ENCODE data around the gene PPP1R13B.
"Not testable (repeated sequence)": the region's sequence is repeated elsewhere in the genome, so short reads cannot be mapped to it uniquely, and the experiment has no call there.

Gene PPP1R13B

GRCh38 chr14:103697206-103697602, 150.2 kb downstream of the PPP1R13B start:
- Mint-ChIP-seq H3K4me1 (peaks cover 4% of the 10 kb centered on the region), H3K36me3 (no peaks in the 10 kb centered on the region), H3K9me3 (no peaks in the 10 kb centered on the region), H3K27me3 (no peaks in the 10 kb centered on the region), H3K27ac (no peak overlapping the region), H3K4me3 (no peak overlapping the region)

- Mint-ChIP-seq H3K4me3 (no peak overlapping the region), H3K36me3 (no peaks in the 10 kb centered on the region), H3K9me3 (no peaks in the 10 kb centered on the region)
Measured at GRCh38 chr14:103696466-103697071, 150.8 kb downstream of the PPP1R13B start.

GRCh38 chr14:103696070-103696402, 151.3 kb downstream of the PPP1R13B start:
- H3K9me3 Mint-ChIP-seq, result no peaks in the 10 kb centered on the region
- no peaks in the 10 kb centered on the region for H3K27me3 Mint-ChIP-seq
- no peaks in the 10 kb centered on the region for H3K36me3 Mint-ChIP-seq
- H3K4me3 Mint-ChIP-seq, result no peak overlapping the region
- no peak overlapping the region for H3K27ac Mint-ChIP-seq
- peaks cover 4% of the 10 kb centered on the region for H3K4me1 Mint-ChIP-seq

More at GRCh38 chr14:103696466-103697071, 150.8 kb downstream of the PPP1R13B start:
- peaks cover 4% of the 10 kb centered on the region for H3K4me1 Mint-ChIP-seq
- no peaks in the 10 kb centered on the region for H3K27me3 Mint-ChIP-seq
- no peak overlapping the region for H3K27ac Mint-ChIP-seq

GRCh38 chr14:103695296-103696069, 151.9 kb downstream of the PPP1R13B start:
- peaks cover 4% of the 10 kb centered on the region for H3K4me1 Mint-ChIP-seq
- no peak overlapping the region for H3K4me3 Mint-ChIP-seq
- H3K27ac Mint-ChIP-seq, result no peak overlapping the region
- H3K36me3 Mint-ChIP-seq, result no peaks in the 10 kb centered on the region
- H3K27me3 Mint-ChIP-seq, result no peaks in the 10 kb centered on the region
- no peaks in the 10 kb centered on the region for H3K9me3 Mint-ChIP-seq

GRCh38 chr14:103694572-103695026, 152.8 kb downstream of the PPP1R13B start:
- H3K27ac Mint-ChIP-seq, result no peak overlapping the region
- H3K4me1 Mint-ChIP-seq, result peaks cover 5% of the 10 kb centered on the region
- H3K4me3 Mint-ChIP-seq, result no peak overlapping the region
- no peaks in the 10 kb centered on the region for H3K9me3 Mint-ChIP-seq
- H3K27me3 Mint-ChIP-seq, result no peaks in the 10 kb centered on the region
- peaks cover under 1% of the 10 kb centered on the region for H3K36me3 Mint-ChIP-seq

GRCh38 chr14:103693515-103693914, 153.9 kb downstream of the PPP1R13B start:
- Mint-ChIP-seq H3K4me1 (peaks cover 7% of the 10 kb centered on the region), H3K27ac (no peak overlapping the region)

GRCh38 chr14:103692871-103693270, 154.5 kb downstream of the PPP1R13B start:
- H3K27ac Mint-ChIP-seq, result no peak overlapping the region
- peaks cover 2% of the 10 kb centered on the region for H3K36me3 Mint-ChIP-seq
- no peaks in the 10 kb centered on the region for H3K9me3 Mint-ChIP-seq

More at GRCh38 chr14:103693515-103693914, 153.9 kb downstream of the PPP1R13B start:
- Mint-ChIP-seq H3K4me3 (no peak overlapping the region), H3K27me3 (no peaks in the 10 kb centered on the region), H3K36me3 (peaks cover 2% of the 10 kb centered on the region), H3K9me3 (no peaks in the 10 kb centered on the region)

GRCh38 chr14:103692159-103692558, 155.2 kb downstream of the PPP1R13B start:
- no peaks in the 10 kb centered on the region for H3K9me3 Mint-ChIP-seq
- peaks cover 7% of the 10 kb centered on the region for H3K4me1 Mint-ChIP-seq
- H3K36me3 Mint-ChIP-seq, result peaks cover 2% of the 10 kb centered on the region
- H3K4me3 Mint-ChIP-seq, result no peak overlapping the region
- H3K27me3 Mint-ChIP-seq, result no peaks in the 10 kb centered on the region
- H3K27ac Mint-ChIP-seq, result no peak overlapping the region

More at GRCh38 chr14:103692871-103693270, 154.5 kb downstream of the PPP1R13B start:
- peaks cover 7% of the 10 kb centered on the region for H3K4me1 Mint-ChIP-seq
- no peak overlapping the region for H3K4me3 Mint-ChIP-seq
- H3K27me3 Mint-ChIP-seq, result no peaks in the 10 kb centered on the region

GRCh38 chr14:103691655-103692054, 155.7 kb downstream of the PPP1R13B start:
- H3K27me3 Mint-ChIP-seq, H3K27ac Mint-ChIP-seq, H3K4me3 Mint-ChIP-seq, H3K36me3 Mint-ChIP-seq, H3K4me1 Mint-ChIP-seq, H3K9me3 Mint-ChIP-seq: not testable (repeated sequence)

GRCh38 chr14:103690332-103690731, 157.0 kb downstream of the PPP1R13B start:
- peaks cover 3% of the 10 kb centered on the region for H3K4me1 Mint-ChIP-seq
- H3K4me3 Mint-ChIP-seq, result no peak overlapping the region
- no peaks in the 10 kb centered on the region for H3K27me3 Mint-ChIP-seq
- H3K9me3 Mint-ChIP-seq, result no peaks in the 10 kb centered on the region
- peaks cover 2% of the 10 kb centered on the region for H3K36me3 Mint-ChIP-seq
- peak overlapping the region; percentile 3 for H3K27ac Mint-ChIP-seq

- H3K4me1 Mint-ChIP-seq, result peaks cover 3% of the 10 kb centered on the region
- H3K4me3 Mint-ChIP-seq, result no peak overlapping the region
- H3K27me3 Mint-ChIP-seq, result no peaks in the 10 kb centered on the region
- H3K9me3 Mint-ChIP-seq, result no peaks in the 10 kb centered on the region
- peaks cover 2% of the 10 kb centered on the region for H3K36me3 Mint-ChIP-seq
- no peak overlapping the region for H3K27ac Mint-ChIP-seq
Measured at GRCh38 chr14:103688906-103689902, 158.2 kb downstream of the PPP1R13B start.

- H3K27me3 Mint-ChIP-seq, result no peaks in the 10 kb centered on the region
- H3K27ac Mint-ChIP-seq, result no peak overlapping the region
- H3K36me3 Mint-ChIP-seq, result peaks cover 2% of the 10 kb centered on the region
- H3K4me3 Mint-ChIP-seq, result no peak overlapping the region
- H3K9me3 Mint-ChIP-seq, result no peaks in the 10 kb centered on the region
- peaks cover 3% of the 10 kb centered on the region for H3K4me1 Mint-ChIP-seq
Measured at GRCh38 chr14:103688441-103688840, 158.9 kb downstream of the PPP1R13B start.

GRCh38 chr14:103687712-103688111, 159.7 kb downstream of the PPP1R13B start:
- no peaks in the 10 kb centered on the region for H3K27me3 Mint-ChIP-seq
- no peaks in the 10 kb centered on the region for H3K9me3 Mint-ChIP-seq
- H3K36me3 Mint-ChIP-seq, result peaks cover 2% of the 10 kb centered on the region
- H3K27ac Mint-ChIP-seq, result no peak overlapping the region
- no peak overlapping the region for H3K4me3 Mint-ChIP-seq
- peaks cover 3% of the 10 kb centered on the region for H3K4me1 Mint-ChIP-seq

- Mint-ChIP-seq H3K27ac (no peak overlapping the region), H3K4me3 (no peak overlapping the region), H3K9me3 (no peaks in the 10 kb centered on the region), H3K36me3 (peaks cover 2% of the 10 kb centered on the region), H3K27me3 (no peaks in the 10 kb centered on the region), H3K4me1 (peaks cover 3% of the 10 kb centered on the region)
Measured at GRCh38 chr14:103686831-103687485, 160.4 kb downstream of the PPP1R13B start.
